NCI-H2029 treated with DMSO at 0.1 percent for 48 hours (cell line): ENCODE results near the gene DPH7.
"Not testable (repeated sequence)": the region's sequence is repeated elsewhere in the genome, so short reads cannot be mapped to it uniquely, and the experiment has no call there.

Experiments used
- DNase-seq: peaks from one replicate; lab custom pipeline; 2025; lab: John Stamatoyannopoulos, UW

The DPH7 gene

DNA sequence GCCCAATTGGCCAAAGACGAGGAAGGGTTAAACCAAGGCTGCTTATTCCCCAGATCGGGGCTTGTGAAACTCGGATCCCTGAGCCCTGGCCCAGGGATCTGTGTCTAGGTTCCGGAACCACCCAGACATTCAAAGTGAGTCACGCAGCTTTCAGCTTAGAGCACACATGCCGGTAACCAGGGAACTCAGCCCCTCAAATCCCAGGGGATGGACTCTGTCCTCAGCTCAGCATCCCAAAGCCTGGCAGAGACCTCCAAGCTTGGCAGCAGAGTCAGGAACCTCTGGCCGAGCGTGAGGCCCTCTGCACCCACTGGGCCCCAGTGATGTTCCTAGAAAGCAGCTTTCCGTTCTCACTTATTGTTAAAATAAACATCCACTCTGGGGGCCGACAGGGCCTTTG lies 33.6 kb downstream of the DPH7 start:
- DNase-seq, result no peak

DNA sequence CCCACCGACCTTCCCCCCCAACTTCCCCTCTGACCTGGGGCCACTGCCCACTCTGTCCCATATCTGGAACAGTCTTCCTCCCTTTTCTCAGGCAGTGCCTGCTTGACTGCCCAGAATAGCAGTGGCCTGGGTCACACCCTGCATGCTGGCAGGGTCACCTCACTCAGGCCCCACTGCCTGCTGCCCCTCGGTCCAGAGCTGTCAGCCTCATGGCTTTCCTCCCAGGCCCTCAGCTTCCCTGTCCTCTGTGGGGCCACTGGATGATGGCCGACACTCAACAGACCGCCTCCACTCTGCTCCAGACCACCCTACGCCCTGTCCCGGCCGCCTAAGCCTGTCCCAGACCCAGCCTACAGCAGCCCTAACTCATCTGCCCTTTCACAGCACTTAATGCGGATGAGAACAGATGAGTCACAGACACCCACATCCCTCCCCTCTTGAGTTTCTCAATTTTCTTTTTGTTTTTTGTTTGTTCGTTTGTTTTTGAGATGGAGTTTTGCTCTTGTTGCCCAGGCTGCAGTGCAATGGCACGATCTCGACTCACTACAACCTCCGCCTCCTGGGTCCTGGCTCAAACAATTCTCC lies 34.5 kb downstream of the DPH7 start:
- no peak for DNase-seq

DNA sequence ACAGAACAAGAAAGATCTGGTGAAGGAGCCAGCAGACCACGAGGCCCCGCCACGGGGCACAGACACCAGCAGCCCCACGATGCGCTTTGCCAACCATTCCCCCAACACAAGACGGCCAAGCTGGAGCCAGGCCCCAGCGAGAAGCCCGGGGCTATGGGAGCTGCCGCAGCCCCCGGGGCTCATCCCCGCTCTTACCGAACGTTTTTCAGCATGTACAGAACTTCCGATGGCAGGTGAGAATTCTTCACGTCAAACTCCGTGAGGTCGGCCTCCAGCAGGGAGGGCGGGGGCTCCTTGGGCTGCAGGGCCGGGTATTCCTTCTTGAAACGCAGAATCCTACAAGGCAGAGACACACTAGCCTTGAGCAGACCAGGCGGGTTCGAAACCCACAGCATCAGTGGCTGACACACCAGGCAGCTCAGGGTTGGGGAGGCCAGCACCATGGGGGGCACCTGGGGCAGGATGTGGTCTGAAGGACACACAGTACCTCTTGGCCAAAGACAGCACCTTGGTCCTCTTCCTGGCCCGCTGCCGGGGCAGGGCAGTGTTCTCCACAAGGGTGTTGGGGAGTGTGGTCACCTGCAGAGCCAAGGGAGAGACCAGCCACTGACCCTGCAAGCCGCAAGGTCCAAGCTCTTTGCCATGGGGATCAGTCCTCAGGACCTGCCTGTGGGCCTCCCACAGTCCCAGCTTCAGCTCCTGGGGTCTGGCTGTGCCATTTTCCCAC lies 35.3 kb downstream of the DPH7 start:
- no peak for DNase-seq

DNA sequence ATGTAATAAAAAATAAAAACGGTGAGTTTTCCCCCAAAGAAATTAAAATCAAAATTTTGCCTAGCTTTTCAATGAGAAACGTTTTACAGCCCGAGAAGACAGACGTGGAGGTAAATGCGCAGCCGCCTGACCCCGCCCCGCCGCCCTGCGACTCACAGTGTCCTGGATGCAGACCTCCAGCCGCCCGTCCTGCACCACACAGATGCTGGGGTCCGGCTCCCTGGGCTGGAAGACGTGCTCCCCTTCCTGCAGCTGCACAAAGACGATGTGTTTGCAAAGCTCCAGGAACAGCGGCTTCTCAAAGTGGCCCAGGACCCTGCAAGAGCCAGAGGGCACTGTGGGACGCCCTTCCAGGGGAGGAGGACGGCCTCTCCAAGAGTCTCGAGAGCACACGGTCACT lies 36.2 kb downstream of the DPH7 start:
- DNase-seq, result no peak

DNA sequence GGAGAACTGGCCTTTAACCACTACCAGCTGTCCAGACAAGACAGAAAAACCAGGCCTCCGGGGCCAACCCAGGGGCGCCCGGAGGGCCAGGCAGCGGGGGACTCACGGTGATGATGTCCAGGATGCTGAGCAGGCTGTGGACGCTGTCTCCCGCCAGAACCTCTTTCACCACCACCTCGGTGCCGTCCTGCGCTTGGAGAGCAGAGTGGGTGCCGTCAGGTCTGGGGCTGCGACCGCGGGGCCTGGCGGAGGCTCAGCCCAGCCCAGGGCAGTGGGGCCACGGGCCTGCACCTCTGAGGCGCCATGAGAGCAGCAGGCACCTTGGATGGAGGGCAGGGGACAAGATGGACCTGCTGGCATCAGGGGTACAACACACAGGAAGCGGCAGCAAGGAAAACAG lies 38.2 kb downstream of the DPH7 start:
- no peak for DNase-seq

DNA sequence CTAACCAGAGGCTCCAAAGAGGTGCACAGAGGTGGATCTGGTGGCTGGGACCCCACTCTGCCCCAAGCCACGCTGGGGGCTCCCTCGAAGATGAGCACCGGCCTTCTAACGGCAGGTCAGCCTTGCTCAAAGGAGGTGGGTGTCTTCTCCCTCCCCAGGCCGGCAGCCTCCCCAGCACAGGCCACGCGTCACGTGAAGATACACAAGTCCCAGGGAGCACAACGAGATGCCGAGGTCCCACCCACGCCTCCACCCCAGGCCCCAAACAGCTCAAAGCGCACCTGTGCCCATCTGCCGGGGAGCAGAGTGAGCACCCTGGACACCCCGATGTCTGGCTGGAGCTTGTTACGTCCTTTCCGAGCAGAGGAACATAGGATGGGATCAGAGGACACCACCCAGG lies 40.7 kb downstream of the DPH7 start:
- no peak for DNase-seq

DNA sequence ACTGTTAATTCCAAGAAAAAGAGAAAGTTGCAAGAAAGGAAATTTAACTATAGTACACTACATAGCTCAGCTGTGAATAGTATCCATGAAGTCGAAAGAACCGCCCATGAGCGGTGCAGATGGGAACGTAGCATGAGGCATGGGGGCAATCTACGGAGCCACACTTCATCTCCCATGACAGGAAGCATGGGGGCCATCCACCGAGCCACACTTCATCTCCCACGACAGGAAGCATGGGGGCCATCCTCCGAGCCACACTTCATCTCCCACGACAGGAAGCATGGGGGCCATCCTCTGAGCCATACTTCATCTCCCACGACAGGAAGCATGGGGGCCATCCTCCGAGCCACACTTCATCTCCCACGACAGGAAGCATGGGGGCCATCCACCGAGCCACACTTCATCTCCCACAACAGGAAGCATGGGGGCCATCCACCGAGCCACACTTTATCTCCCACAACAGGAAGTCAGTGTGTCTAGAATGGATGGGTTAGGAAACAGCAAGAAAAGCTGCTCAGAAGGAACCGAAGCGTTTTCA lies 42.1 kb downstream of the DPH7 start:
- DNase-seq, result not testable (repeated sequence)

DNA sequence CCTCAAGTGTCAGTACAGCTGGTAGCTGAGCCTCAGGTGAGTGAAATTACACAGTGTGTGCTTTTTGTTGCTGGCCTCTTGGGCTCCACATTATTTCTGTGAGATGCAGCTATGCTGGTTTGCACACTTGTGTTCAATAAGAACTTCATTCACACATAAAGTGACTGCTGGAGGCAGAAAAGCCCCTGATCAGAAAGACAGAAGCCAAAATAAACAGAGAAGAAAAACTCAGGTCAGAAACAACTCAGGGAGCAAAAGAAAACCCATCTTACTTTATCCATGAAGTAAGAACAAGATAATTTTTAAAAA lies 43.7 kb downstream of the DPH7 start:
- no peak for DNase-seq

DNA sequence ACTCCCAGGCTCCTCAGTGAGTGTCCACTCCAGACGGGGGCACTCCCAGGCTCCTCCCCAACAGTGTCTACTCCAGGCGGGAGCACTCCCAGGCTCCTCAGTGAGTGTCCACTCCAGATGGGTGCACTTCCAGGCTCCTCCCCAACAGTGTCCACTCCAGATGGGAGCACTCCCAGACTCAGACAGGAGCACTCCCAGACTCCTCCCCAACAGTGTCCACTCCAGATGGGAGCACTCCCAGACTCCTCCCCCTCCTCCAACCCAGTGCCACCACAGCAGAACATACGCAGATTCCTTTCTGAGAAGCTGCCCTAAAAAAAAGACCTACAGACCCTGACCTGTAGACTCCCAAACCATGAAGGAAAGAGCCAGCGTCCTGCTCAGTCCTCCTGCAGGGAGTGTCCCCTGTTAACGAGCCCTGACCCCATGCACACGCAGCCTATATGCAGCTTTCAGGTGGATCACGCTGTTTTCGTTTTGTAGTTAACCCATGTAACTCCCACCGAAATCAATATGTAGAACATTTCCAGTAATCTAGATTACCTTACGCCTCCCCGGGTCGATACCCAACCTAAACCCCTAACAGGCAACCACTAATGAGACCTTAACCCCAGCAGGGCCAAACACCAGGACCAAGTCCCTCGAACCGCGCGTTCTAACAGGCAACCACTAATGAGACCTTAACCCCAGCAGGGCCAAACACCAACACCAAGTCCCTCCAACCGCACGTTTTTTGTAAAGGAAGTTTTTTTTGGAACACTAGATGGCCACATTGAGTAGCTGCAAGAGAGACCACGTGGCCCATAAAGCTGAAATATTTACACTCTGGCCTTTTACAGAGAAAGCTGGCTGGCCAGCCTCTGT lies 44.2 kb downstream of the DPH7 start:
- peak; percentile 84 for DNase-seq

DNA sequence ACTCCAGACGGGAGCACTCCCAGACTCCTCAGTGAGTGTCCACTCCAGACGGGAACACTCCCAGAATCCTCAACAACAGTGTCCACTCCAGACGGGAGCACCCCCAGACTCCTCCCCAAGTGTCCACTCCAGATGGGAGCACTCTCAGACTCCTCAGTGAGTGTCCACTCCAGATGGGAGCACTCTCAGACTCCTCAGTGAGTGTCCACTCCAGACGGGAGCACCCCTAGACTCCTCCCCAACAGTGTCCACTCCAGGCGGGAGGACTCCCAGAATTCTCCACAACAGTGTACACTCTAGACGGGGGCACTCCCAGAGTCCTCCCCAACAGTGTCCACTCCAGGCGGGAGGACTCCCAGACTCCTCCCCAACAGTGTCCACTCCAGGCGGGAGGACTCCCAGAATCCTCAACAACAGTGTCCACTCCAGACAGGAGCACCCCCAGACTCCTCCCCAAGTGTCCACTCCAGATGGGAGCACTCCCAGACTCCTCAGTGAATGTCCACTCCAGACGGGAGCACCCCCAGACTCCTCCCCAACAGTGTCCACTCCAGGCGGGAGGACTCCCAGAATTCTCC lies 45.7 kb downstream of the DPH7 start:
- not testable (repeated sequence) for DNase-seq

DNA sequence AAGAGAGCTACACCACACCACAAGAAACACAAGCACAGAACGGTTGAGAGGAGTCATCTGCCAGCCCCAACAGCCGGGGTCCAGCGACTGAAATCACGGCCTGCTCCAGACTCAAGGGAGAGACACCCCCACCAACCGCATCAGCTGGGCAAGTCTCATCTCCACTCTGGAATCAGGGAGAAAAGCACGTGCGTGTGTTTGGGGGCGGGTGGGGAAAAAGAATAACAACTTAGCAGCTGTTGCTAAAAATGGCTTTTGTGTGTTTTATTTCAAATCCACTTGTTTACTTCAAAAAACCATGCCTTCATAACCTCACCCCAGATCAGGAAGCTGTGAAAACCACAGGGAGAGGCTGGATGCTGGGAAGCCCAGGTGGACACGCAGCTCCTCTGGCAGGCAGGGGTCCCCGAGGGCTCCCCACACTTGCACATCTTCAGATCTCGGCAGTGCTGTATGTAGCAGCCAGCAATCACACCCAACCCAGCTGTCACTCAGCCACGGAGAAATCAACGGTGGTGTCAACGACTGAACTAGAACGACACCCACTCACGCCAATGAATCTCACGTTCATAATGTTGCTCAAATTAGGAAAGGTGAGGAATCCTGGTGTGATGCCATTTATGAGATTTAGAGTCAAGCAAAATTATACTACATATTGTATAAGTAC lies 47.5 kb downstream of the DPH7 start:
- no peak for DNase-seq

DNA sequence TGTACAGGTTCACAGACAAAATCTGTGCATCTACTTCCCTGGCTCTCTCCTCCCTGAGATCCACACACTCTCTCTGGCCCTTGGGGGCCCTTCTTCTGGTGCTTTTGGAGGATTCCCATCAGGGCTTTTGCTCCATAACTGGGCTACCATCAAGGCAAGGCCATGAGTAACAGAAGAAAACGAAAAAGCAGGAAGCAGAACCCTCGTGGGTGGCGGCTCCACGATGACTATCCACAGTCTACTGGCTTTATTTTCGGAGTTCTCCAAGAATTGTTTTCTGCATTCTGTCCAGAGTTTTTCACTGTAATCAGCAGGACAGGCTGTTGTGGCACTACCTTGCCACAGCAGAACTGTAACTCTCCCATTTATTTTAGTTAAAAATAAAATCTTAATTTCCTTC lies 48.4 kb downstream of the DPH7 start:
- DNase-seq, result no peak

DNA sequence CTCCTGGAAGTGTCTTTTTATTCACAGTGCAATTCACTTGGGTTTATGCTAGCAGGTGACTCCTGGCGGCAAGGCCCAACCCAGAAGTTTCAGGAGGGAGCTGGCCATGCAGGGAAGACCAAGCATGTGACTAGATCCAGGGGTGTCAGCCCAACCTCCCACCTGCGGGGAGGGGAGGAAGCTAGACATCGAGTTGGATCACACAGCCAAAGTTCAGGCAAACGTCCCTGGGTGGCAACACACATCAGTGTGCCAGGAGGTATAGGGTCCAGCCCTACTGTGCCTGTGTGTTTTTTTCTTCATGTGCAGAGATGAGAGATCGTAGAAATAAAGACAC lies 53.8 kb downstream of the DPH7 start:
- DNase-seq, result no peak

DNA sequence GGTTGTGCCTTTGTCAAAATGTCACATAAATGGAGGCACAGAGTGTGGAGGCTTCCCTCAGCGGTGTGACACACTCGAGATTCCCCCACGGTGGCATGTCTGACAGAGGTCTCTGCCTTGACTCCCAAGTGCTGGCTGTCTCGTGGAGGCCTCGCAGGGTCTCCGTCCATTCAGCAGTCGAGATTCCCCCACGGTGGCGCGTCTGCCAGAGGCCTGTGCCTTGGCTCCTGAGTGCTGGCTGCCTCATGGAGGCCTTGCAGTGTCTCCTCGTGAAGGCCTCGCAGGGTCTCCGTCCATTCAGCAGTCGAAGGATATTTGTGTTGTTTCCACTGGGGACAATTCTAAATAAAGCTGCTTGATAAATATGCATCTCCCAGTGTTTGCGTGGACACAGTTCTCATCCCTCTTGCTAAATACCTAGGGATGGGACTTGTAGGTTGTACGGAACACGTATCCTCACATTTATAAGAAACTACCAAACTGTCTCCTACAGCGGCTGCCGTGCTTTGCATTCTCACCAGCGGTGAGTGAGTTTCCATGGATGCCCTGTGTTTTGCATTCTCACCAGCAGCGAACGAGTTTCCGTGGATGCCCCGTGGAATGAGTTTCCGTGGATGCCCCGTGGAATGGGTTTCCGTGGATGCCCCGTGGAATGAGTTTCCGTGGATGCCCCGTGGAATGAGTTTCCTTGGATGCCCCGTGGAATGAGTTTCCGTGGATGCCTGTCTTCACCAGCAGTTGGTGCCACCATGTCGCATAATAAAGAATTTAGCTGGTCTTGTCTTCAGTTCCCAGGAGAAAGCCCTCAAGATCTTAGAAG lies 54.4 kb downstream of the DPH7 start:
- no peak for DNase-seq

DNA sequence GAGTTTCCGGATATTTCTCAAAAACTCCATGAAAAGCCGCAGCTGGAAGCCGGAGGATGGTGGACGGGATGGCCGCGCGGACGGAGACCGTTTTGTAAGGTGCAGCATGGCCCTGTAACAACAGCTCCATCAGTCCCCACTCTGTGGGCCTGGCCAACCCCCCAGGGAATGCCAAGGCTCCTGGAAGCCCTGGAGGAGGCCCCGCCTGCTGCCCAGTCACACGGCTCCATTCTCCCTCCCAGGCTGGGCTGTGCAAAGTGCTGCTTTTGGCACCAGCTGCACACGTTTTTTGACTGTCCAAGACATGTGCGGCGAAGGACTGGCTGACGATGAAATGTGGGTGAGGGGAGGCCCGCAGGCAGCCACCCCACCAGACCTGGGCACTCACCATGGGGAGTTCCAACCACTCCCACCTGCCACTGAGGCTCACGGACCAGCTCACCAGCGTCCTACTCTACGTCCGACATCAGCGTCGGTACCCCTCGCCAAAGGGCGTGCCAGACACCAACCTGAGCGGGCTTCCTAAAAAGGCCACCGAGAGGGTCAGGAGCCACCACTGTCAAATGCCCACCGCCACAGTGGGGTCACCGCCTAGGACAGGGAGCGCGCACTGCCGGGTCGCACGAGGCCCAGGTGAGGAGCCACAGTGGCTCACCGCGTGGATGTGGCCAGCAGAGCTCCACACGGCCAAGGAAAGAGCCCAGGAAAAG lies 55.8 kb downstream of the DPH7 start:
- DNase-seq, result no peak

DNA sequence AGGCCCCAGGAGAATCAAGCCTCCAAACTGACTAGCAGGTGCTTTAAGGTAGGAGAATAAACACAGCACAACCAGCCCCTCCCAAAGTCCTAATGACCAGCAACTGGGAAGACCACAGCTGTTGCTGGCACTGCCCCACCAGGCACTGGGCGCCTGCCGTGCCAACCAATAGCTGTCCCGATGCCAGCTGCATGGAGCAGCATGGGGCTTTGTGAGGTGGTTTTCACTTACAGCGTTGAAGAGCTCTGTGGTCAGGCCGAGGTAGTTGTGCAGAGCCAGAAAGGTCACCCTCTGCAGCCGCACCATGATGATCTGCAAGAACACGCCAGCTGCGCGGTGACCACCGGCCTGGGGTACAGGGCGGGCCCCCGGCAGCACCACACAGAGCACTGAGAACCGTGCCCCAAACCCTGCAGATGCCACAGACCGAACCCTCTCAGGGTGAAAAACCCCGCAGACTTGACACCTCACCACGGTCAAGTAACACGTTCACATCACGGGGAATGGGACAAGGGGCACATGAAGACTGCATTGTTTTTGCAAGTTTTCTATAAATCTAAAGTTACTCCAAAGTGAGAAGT lies 57.2 kb downstream of the DPH7 start:
- DNase-seq, result peak; percentile 52

DNA sequence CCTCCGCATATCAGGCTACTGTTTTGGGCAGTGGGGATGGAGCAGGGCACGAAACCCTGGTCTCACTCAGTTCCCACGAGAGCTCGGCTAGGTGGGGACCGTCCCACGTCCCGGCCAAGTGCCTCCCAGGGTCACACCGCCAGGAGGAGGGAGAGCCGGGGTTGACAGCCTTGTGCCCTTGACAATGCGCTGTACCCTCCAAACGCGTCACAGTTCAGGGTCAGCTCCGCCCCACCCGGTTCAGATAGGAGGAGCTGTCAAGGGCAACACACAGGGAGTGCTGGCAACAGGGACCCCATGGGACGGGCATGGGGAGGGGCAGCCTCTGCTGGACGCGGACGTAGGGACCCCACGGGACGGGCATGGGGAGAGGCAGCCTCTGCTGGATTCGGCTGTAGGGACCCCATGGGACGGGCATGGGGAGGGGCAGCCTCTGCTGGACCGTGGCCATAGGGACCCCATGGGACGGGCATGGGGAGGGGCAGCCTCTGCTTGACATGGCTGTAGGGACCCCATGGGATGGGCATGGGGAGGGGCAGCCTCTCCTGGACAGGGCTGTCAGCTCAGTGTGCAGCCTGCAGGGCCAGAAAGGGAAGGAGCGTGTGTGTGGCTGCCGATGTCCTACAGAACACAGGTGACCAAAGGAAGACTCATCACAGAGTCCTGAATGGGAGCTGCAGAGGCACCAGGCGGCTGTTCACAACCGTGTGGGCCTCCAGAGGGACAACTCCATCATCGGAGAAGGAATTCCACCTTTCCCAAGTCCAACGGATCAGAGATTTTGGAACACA lies 57.9 kb downstream of the DPH7 start:
- no peak for DNase-seq

DNA sequence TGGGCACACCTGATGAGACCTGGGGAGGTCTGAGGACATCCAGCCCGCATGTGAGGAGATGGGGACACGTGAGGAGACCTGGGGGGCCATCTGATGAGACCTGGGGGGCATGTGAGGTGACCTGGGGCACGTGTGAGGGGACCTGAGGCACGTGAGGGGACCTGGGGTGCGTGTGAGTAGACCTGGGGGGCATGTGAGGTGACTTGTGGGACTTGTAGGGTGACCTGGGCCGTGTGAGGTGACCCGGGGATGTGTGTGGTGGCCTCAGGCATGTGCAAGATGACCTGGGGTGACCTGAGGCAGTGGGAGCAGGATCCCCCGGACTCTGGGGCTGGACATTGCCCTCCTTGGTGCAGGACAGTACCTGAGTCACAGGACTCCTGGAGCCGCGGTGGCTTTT lies 59.2 kb downstream of the DPH7 start:
- DNase-seq, result no peak

DNA sequence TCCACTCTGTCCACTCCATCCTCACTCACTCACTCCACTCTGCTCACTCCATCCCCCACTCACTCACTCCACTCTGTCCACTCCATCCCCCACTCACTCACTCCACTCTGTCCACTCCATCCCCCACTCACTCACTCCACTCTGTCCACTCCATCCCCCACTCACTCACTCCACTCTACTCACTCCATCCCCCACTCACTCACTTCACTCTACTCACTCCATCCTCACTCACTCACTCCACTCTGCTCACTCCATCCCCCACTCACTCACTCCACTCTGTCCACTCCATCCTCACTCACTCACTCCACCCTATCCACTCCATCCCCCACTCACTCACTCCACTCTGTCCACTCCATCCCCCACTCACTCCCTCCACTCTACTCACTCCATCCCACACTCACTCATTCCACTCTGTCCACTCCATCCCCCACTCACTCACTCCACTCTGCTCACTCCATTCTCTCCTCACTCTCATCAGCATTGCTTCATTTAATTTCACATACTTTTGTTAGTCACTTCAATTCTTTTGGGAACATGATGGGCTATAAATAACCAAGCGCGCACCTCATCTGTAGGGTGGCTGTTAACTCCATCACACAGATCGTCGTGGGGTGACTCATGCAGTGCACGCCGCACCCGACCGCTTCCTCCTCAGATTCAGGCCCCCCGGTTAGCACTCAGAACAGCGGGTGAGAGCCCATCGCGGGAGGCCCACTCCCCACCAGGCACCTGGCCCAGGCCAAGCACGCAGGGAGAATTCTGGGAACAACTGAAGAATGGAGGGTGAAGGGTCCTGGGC lies 59.9 kb downstream of the DPH7 start:
- DNase-seq, result not testable (repeated sequence)
